Left forelimb (tissue), 1 donor: ENCODE measurements around the gene SSH2.
"Not testable (repeated sequence)": the region's sequence is repeated elsewhere in the genome, so short reads cannot be mapped to it uniquely, and the experiment has no call there.

Source experiments
- DNase-seq: peaks from one replicate; pipeline ENCODE4 v3.0.0-alpha.2; 2018; ENCODE audit warnings: low spot score

Gene SSH2, protein sequence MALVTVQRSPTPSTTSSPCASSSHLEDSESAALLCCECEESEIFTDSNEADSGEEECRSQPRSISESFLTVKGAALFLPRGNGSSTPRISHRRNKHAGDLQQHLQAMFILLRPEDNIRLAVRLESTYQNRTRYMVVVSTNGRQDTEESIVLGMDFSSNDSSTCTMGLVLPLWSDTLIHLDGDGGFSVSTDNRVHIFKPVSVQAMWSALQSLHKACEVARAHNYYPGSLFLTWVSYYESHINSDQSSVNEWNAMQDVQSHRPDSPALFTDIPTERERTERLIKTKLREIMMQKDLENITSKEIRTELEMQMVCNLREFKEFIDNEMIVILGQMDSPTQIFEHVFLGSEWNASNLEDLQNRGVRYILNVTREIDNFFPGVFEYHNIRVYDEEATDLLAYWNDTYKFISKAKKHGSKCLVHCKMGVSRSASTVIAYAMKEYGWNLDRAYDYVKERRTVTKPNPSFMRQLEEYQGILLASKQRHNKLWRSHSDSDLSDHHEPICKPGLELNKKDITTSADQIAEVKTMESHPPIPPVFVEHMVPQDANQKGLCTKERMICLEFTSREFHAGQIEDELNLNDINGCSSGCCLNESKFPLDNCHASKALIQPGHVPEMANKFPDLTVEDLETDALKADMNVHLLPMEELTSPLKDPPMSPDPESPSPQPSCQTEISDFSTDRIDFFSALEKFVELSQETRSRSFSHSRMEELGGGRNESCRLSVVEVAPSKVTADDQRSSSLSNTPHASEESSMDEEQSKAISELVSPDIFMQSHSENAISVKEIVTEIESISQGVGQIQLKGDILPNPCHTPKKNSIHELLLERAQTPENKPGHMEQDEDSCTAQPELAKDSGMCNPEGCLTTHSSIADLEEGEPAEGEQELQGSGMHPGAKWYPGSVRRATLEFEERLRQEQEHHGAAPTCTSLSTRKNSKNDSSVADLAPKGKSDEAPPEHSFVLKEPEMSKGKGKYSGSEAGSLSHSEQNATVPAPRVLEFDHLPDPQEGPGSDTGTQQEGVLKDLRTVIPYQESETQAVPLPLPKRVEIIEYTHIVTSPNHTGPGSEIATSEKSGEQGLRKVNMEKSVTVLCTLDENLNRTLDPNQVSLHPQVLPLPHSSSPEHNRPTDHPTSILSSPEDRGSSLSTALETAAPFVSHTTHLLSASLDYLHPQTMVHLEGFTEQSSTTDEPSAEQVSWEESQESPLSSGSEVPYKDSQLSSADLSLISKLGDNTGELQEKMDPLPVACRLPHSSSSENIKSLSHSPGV (N-terminal part only)

GRCh38 chr17:29929533-29930408, at the start of gene SSH2:
Gene SSH2, minus strand, starts transcription at chr17:29930228. Its CDS starts 228 bp downstream, at chr17:29930000.
- DNase-seq: peak; percentile 90

DNA sequence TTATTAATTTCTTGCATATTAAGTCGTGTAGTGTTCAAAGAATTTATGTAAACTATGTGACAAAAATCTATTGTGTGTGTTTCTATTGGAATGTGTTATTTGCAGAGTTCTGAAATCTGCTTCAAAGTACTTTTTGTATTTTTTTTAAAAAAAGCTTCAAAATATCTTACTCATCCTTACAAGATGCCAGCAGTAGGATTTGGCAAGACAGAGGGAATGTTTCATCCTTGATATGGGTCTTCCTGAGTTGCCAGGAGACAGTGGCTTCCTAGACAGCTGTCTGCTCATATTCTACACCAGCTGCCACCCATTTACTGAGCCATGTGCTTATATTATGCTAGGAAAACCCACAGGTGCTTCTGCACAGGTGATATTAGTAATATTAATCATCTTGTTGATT, 47.8 kb upstream of the SSH2 start:
- DNase-seq: no peak

GRCh38 chr17:29973005-29973404, 43.0 kb upstream of the SSH2 start:
- DNase-seq: no peak

DNA sequence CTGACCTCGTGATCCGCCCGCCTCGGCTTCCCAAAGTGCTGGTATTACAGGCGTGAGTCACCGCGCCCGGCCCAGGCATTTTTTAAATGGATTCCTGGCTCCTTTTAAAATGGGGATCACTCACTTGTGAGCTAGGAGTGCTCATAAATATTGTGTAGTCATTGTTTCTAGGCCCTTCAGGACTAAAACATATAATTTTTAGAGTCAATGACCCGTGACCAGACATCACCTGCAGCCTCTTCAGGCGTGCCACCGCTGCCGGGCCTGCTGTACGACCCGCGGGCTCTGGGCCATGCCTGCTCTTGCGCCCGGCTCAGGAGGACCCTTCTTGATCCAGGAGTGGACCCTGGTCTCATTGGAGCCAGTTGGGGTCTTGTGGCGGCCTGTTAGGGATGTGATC, 42.2 kb upstream of the SSH2 start:
- DNase-seq: no peak

- no peak for DNase-seq
Observed at GRCh38 chr17:29968271-29968670, 38.2 kb upstream of the SSH2 start.

DNA sequence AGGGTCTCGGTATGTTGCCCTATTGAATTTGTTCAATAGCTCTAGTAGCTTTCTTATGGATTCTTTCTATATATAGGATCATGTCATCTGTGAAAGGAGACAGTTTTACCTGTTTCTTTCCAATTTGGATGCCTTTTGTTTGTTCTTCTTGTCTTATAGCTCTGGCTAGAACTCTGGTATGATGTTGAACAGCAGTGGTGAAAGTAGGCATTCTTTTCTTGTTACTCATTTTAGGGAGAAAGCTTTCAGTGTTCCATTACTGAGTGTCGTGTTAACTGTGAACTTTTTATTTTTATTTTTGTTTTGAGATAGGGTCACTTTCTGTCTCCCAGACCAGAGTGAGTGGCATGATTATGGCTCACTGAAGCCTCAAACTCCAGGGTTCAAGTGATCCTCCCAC, 32.6 kb upstream of the SSH2 start:
- no peak for DNase-seq

- DNase-seq: no peak
Observed at GRCh38 chr17:29959658-29960337, 29.8 kb upstream of the SSH2 start.

DNA sequence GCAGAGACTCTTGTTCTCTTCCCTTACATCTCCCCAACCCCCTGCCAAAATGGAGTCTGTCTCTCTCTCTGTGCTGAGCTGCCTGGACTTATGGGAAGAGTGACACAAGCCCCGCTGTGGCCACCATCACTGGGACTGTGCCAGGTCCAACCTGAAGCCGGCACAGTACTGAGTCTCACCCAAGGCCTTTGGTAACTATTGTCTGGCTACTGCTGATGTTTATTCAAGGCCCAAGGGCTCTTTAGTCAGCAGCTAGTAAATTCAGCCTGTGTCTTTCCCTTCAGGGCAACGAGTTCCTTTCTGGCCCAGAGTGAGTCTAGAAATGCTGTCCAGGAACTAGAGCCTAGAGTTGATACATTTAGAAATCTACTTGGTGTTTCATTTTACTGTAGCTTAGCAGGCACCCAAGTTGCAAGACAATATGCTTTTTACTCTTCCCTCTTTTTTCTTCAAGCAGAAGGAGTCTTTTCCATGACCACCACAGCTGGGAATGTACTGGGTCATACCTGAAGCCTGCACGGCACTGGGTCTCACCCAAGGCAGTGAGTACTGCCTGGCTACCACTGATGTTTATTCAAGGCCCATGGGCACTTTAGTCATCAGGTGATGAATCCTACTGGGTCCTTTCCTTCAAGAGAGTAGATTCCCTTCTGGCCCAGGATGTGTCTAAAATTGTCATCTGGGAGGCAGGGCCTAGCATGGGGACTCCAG, 29.1 kb upstream of the SSH2 start:
- no peak for DNase-seq

- DNase-seq: not testable (repeated sequence)
Observed at GRCh38 chr17:29957488-29957887, 27.5 kb upstream of the SSH2 start.

- no peak for DNase-seq
Observed at GRCh38 chr17:29956225-29956624, 26.2 kb upstream of the SSH2 start.

DNA sequence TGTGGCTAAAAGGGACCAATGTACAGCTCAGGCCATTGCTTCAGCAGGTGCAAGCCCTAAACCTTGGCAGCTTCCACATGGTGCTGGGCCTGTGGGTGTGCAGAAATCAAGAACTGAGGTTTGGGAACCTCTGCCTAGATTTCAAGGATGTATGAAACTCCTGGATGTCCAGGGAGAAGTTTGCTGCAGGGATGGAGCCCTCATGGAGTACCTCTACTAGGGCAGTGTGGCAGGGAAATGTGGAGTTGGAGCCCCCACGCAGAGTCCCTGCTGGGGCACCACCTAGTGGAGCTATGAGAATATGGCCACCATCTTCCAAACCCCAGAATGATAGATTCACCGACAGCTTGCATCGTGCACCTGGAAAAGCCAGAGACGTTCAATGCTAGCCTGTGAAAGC, 24.4 kb upstream of the SSH2 start:
- DNase-seq: no peak

- no peak for DNase-seq
Observed at GRCh38 chr17:29949696-29950095, 19.7 kb upstream of the SSH2 start.

- DNase-seq: no peak
Observed at GRCh38 chr17:29948448-29949215, 18.6 kb upstream of the SSH2 start.

DNA sequence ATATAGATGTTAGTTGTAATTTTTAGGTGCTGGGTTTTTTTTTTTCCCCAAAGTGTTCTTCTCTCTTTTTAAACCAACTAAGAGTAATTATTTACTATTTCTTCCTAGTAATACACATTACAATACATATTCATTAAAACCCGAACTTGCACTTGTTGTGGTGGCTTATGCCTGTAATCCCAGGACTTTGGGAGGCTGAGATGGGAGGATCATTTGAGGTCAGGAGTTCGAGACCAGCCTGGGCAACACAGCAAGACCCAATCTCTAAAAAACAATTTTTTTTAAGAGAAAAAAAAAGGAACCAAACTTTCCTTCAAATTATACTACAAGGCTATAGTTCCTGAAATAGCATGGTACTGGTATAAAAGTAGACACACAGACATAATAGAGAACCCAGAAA, 15.3 kb upstream of the SSH2 start:
- DNase-seq: no peak

- no peak for DNase-seq
Observed at GRCh38 chr17:29941334-29941733, 11.3 kb upstream of the SSH2 start, which contains the start of gene EFCAB5. Gene EFCAB5, plus strand, starts transcription at chr17:29941634. Its CDS starts 163 bp downstream, at chr17:29941797.

DNA sequence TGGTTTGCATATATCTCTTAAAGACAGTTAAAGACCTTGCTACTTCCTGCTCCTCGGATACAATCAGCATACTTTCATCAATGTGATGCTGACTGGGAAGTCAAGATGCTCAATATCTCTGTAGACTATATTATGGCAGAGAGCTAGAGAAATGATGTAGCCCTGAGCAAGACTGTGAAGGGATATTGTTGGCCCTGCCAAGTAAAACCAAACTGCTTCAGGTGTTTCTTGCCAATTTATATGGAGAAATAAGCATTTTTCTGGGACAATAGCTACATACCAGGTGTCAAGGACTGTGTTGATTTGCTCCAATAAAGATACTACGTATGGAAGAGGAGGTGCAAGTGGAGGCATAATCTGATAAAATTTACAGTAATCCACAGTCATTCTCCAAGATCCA, 6.7 kb upstream of the SSH2 start:
- no peak for DNase-seq

DNA sequence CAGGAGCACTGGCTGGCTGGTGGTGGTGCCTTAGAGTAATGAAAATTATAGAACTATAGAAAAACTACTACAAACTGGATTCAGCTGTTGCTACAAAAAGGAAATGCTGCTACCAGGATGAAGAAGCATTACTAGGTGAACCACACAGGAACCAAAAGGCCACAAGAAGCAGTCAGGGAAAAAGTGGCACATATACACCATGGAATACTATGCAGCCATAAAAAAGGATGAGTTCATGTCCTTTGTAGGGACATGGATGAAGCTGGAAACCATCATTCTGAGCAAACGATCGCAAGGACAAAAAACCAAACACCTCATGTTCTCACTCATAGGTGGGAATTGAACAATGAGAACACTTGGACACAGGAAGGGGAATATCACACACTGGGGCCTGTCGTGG, 5.9 kb upstream of the SSH2 start:
- not testable (repeated sequence) for DNase-seq

GRCh38 chr17:29933379-29933778, 3.4 kb upstream of the SSH2 start:
- no peak for DNase-seq
